T-cell (primary cell): Measurements from ENCODE around the gene KCNJ6. TPM values are rescaled to one million over a fixed set of nuclear protein-coding genes. Genes with fewer than 3 reads are reported as not detected.

Source experiments
- ATAC-seq, 4 experiments: fragments of 200-7000 bp in 3 of 4; fragments of 150-1000 bp in 1 of 4; cut with Tn5 transposase; replicated peaks in 1 of 4; 1 replicate in 3 of 4; 2 replicates in 1 of 4; pipeline ENCODE4 v1.10.0; 2021; ENCODE audit warnings: moderate library complexity in 3 of 4, mild to moderate bottlenecking in 2 of 4, moderate number of reproducible peaks in 1 of 4
- CTCF ChIA-PET, 2 donors: fragments of 300-600 bp; sonication (Branson Sonifier 250); formaldehyde crosslinking; loops; one replicate each; lab custom pipeline; 2022; ENCODE audit warnings: antibody characterized with exemption in 2 of 2; lab: Charles Lee
- POLR2A ChIA-PET, 2 donors: fragments of 300-600 bp; sonication (Branson Sonifier 250); formaldehyde crosslinking; loops; one replicate each; lab custom pipeline; 2022; ENCODE audit warnings: antibody characterized with exemption in 2 of 2; lab: Charles Lee
- DNase-seq, 35 experiments: peaks; one replicate each; pipeline versions ENCODE4 v3.0.0 to v3.0.0-alpha.2; 2013 to 2023
- H3K27ac ChIP-seq: one replicate; pipeline ENCODE4 v1.5.1; 2013; ENCODE audit warnings: low read length
- H3K27me3 ChIP-seq, 2 experiments: replicated peaks in 1 of 2; 1 replicate in 1 of 2; 2 replicates in 1 of 2; pipeline versions ENCODE4 v1.6.1 to v1.7.0; 2013; ENCODE audit warnings: low read length in 1 of 2, mixed read lengths in 1 of 2; ENCODE audit not compliant: control insufficient read depth in 2 of 2, insufficient read depth in 2 of 2; ENCODE audit errors: extremely low read depth in 1 of 2
- H3K36me3 ChIP-seq, 2 donors: 1 replicate in 1 of 2; 2 replicates in 1 of 2; pipeline versions ENCODE4 v1.6.1 to v1.7.0; 2013; ENCODE audit warnings: low read length in 1 of 2; ENCODE audit not compliant: control insufficient read depth in 2 of 2, insufficient read depth in 1 of 2; ENCODE audit errors: extremely low read depth in 1 of 2
- H3K4me1 ChIP-seq, 2 experiments: 1 replicate in 1 of 2; 2 replicates in 1 of 2; pipeline versions ENCODE4 v1.6.1 to v1.7.0; 2013; ENCODE audit warnings: low read length in 2 of 2, mixed read lengths in 1 of 2; ENCODE audit not compliant: insufficient read depth in 2 of 2, control insufficient read depth in 1 of 2; ENCODE audit errors: extremely low read depth in 1 of 2
- H3K4me3 ChIP-seq, 2 donors: 1 replicate in 1 of 2; 2 replicates in 1 of 2; pipeline versions ENCODE4 v1.5.1 to v1.7.0; 2013; ENCODE audit warnings: mild to moderate bottlenecking in 2 of 2, low read length in 1 of 2, moderate library complexity in 1 of 2; ENCODE audit not compliant: control insufficient read depth in 1 of 2; ENCODE audit errors: extremely low read depth in 1 of 2
- H3K9me3 ChIP-seq: 2 replicates; pipeline ENCODE4 v1.7.0; 2013
- H3K27ac Mint-ChIP-seq, 2 donors: one replicate each; pipeline ENCODE4 v1.8.0; 2020 to 2021; ENCODE audit warnings: mild to moderate bottlenecking in 2 of 2, mixed read lengths in 2 of 2
- H3K27me3 Mint-ChIP-seq, 2 donors: one replicate each; pipeline ENCODE4 v1.8.0; 2021 to 2022; ENCODE audit warnings: mixed read lengths in 2 of 2
- H3K36me3 Mint-ChIP-seq: one replicate; pipeline ENCODE4 v1.8.0; 2021; ENCODE audit warnings: mixed read lengths
- H3K4me1 Mint-ChIP-seq, 3 donors: one replicate each; pipeline ENCODE4 v1.8.0; 2020 to 2022; ENCODE audit warnings: mixed read lengths in 3 of 3, mild to moderate bottlenecking in 1 of 3
- H3K4me3 Mint-ChIP-seq, 3 donors: one replicate each; pipeline ENCODE4 v1.8.0; 2020 to 2022; ENCODE audit warnings: mild to moderate bottlenecking in 3 of 3, mixed read lengths in 3 of 3, moderate library complexity in 3 of 3
- H3K9me3 Mint-ChIP-seq, 3 donors: one replicate each; pipeline ENCODE4 v1.8.0; 2020 to 2022; ENCODE audit warnings: mixed read lengths in 3 of 3
- WGBS: methylation state at CpG from one replicate; pipeline ENCODE4 v1.1.5; 2013; ENCODE audit warnings: missing lambda C conversion rate; ENCODE audit not compliant: insufficient coverage; 5-methylcytosine and 5-hydroxymethylcytosine counted together
- total RNA-seq, 35 experiments: library from RNA in 6 of 35; stranded (reverse) in 6 of 35; fragments of 120-200 nt in 1 of 35; gene quantifications; one replicate each; pipeline versions ENCODE4 v1.2.1 to v1.2.4 and lab custom pipeline; 2013 to 2026

KCNJ6 gene
- total RNA-seq, 5 donors from 2014 or later (not counting 1 experiment from before 2014, with no cell fraction given) = not detected

GRCh38 chr21:37626320-37626719 lies 289.9 kb downstream of the KCNJ6 start:
- no peaks in the 10 kb centered on the region for H3K4me1 Mint-ChIP-seq
- H3K4me1 ChIP-seq = no peaks in the 10 kb centered on the region
- H3K9me3 Mint-ChIP-seq = no peaks in the 10 kb centered on the region
- H3K27ac Mint-ChIP-seq = no peak overlapping the region
- H3K27ac ChIP-seq = no peak overlapping the region
- H3K4me3 ChIP-seq = no peak overlapping the region
- H3K27me3 Mint-ChIP-seq = peaks cover 21 to 34% of the 10 kb centered on the region in 2 donors
- no peaks in the 10 kb centered on the region for H3K36me3 Mint-ChIP-seq
- POLR2A ChIA-PET = no interaction called here
- H3K4me3 Mint-ChIP-seq = no peak overlapping the region
- CTCF ChIA-PET = no interaction called here
- WGBS = 95% methylated on average over 3 of the region's 6 CpGs
- DNase-seq = no peak
- no peak for ATAC-seq
- peaks cover 0 to 5% of the 10 kb centered on the region in 2 experiments for H3K27me3 ChIP-seq
- no peaks in the 10 kb centered on the region for H3K9me3 ChIP-seq
- H3K36me3 ChIP-seq = no peaks in the 10 kb centered on the region

GRCh38 chr21:37623689-37624088 lies 292.6 kb downstream of the KCNJ6 start:
- DNase-seq = no peak
- no peak overlapping the region for H3K4me3 ChIP-seq
- H3K4me1 ChIP-seq = no peaks in the 10 kb centered on the region
- no peaks in the 10 kb centered on the region for H3K36me3 Mint-ChIP-seq
- no peaks in the 10 kb centered on the region for H3K9me3 Mint-ChIP-seq
- H3K4me3 Mint-ChIP-seq = no peak overlapping the region
- no peaks in the 10 kb centered on the region for H3K9me3 ChIP-seq
- H3K27me3 ChIP-seq = peaks cover 0 to 9% of the 10 kb centered on the region in 2 experiments
- POLR2A ChIA-PET = no interaction called here
- no peak overlapping the region for H3K27ac Mint-ChIP-seq
- no peaks in the 10 kb centered on the region for H3K4me1 Mint-ChIP-seq
- peaks cover 15 to 30% of the 10 kb centered on the region in 2 donors for H3K27me3 Mint-ChIP-seq
- no CpG with 5 or more reads among the region's 3 CpGs for WGBS
- CTCF ChIA-PET = interaction anchor here in 1 of 2 donors (0.5 kb wide), 1 partner anchor 56 kb away, joined by 5 read pairs; no protein-coding TSS in a partner anchor
- H3K27ac ChIP-seq = no peak overlapping the region
- no peaks in the 10 kb centered on the region for H3K36me3 ChIP-seq
- no peak for ATAC-seq

- Mint-ChIP-seq H3K4me1 (no peaks in the 10 kb centered on the region), H3K27ac (no peak overlapping the region), H3K9me3 (no peaks in the 10 kb centered on the region), H3K4me3 (no peak overlapping the region), H3K36me3 (no peaks in the 10 kb centered on the region), H3K27me3 (peaks cover 14 to 31% of the 10 kb centered on the region in 2 donors)
- 100% methylated on average over 1 of the region's 3 CpGs for WGBS
- no peaks in the 10 kb centered on the region for H3K4me1 ChIP-seq
- ChIA-PET CTCF (interaction anchor here in 1 of 2 donors (0.5 kb wide), 1 partner anchor 56 kb away, joined by 5 read pairs; no protein-coding TSS in a partner anchor), POLR2A (no interaction called here)
- DNase-seq = no peak
- H3K36me3 ChIP-seq = no peaks in the 10 kb centered on the region
- ATAC-seq = no peak
- H3K27me3 ChIP-seq = peaks cover 0 to 9% of the 10 kb centered on the region in 2 experiments
- no peak overlapping the region for H3K27ac ChIP-seq
- no peak overlapping the region for H3K4me3 ChIP-seq
- no peaks in the 10 kb centered on the region for H3K9me3 ChIP-seq
Measured at GRCh38 chr21:37623183-37623582, 293.1 kb downstream of the KCNJ6 start.

GRCh38 chr21:37622755-37623154 lies 293.5 kb downstream of the KCNJ6 start:
- Histone ChIP-seq H3K4me3 (no peak overlapping the region), H3K27me3 (peaks cover 0 to 13% of the 10 kb centered on the region in 2 experiments), H3K4me1 (no peaks in the 10 kb centered on the region), H3K9me3 (no peaks in the 10 kb centered on the region), H3K36me3 (no peaks in the 10 kb centered on the region), H3K27ac (no peak overlapping the region)
- ChIA-PET POLR2A (no interaction called here), CTCF (no interaction called here)
- H3K9me3 Mint-ChIP-seq = no peaks in the 10 kb centered on the region
- DNase-seq (no peak), ATAC-seq (no peak)
- WGBS = 93% methylated on average over 4 of the region's 8 CpGs
- no peaks in the 10 kb centered on the region for H3K4me1 Mint-ChIP-seq
- H3K27ac Mint-ChIP-seq = no peak overlapping the region
- H3K4me3 Mint-ChIP-seq = no peak overlapping the region
- no peaks in the 10 kb centered on the region for H3K36me3 Mint-ChIP-seq
- H3K27me3 Mint-ChIP-seq = peaks cover 16 to 33% of the 10 kb centered on the region in 2 donors

GRCh38 chr21:37620401-37620800 lies 295.9 kb downstream of the KCNJ6 start:
- Histone ChIP-seq H3K36me3 (no peaks in the 10 kb centered on the region), H3K4me3 (no peak overlapping the region), H3K9me3 (no peaks in the 10 kb centered on the region), H3K4me1 (no peaks in the 10 kb centered on the region), H3K27me3 (peaks cover 0 to 22% of the 10 kb centered on the region in 2 experiments), H3K27ac (no peak overlapping the region)
- no peak overlapping the region for H3K4me3 Mint-ChIP-seq
- ATAC-seq (no peak), DNase-seq (no peak)
- H3K4me1 Mint-ChIP-seq = no peaks in the 10 kb centered on the region
- ChIA-PET CTCF (no interaction called here), POLR2A (no interaction called here)
- peaks cover 16 to 27% of the 10 kb centered on the region in 2 donors for H3K27me3 Mint-ChIP-seq
- H3K9me3 Mint-ChIP-seq = no peaks in the 10 kb centered on the region
- no peak overlapping the region for H3K27ac Mint-ChIP-seq
- no peaks in the 10 kb centered on the region for H3K36me3 Mint-ChIP-seq

- H3K36me3 Mint-ChIP-seq = no peaks in the 10 kb centered on the region
- Histone ChIP-seq H3K36me3 (no peaks in the 10 kb centered on the region), H3K27me3 (peaks cover 0 to 22% of the 10 kb centered on the region in 2 experiments), H3K27ac (no peak overlapping the region), H3K9me3 (no peaks in the 10 kb centered on the region), H3K4me1 (no peaks in the 10 kb centered on the region), H3K4me3 (no peak overlapping the region)
- POLR2A ChIA-PET = interaction anchor here in 1 of 2 donors (0.6 kb wide), 1 partner anchor 526 kb away, joined by 3 read pairs; no protein-coding TSS in a partner anchor
- ATAC-seq = no peak
- no peak overlapping the region for H3K27ac Mint-ChIP-seq
- no peak overlapping the region for H3K4me3 Mint-ChIP-seq
- 80% methylated on average over 1 of the region's 7 CpGs for WGBS
- H3K4me1 Mint-ChIP-seq = no peaks in the 10 kb centered on the region
- CTCF ChIA-PET = no interaction called here
- no peaks in the 10 kb centered on the region for H3K9me3 Mint-ChIP-seq
- no peak for DNase-seq
- peaks cover 18 to 27% of the 10 kb centered on the region in 2 donors for H3K27me3 Mint-ChIP-seq
Measured at GRCh38 chr21:37619464-37619974, 296.7 kb downstream of the KCNJ6 start.
